GM18907 (cell line): Measurements from ENCODE around the gene TTLL9.
"Not testable (repeated sequence)": the region's sequence is repeated elsewhere in the genome, so short reads cannot be mapped to it uniquely, and the experiment has no call there.

Experiments
- ATAC-seq: cut with Tn5 transposase; IDR thresholded peaks from one replicate; pipeline ENCODE4 v1.9.1; 2021; ENCODE audit warnings: mild to moderate bottlenecking, moderate library complexity; ENCODE audit not compliant: unreplicated experiment

Gene TTLL9

GRCh38 chr20:31869942-31870725 lies at the start of gene TTLL9, which contains the start of gene DUSP15:
Gene TTLL9, plus strand, starts transcription at chr20:31870634. Its CDS starts 493 bp downstream, at chr20:31871127.
Gene DUSP15, minus strand, starts transcription at chr20:31870527. Its CDS starts 190 bp downstream, at chr20:31870337.
- ATAC-seq: no peak

GRCh38 chr20:31821427-31821826 lies 49.0 kb upstream of the TTLL9 start:
- no peak for ATAC-seq

- ATAC-seq: no peak
Measured at GRCh38 chr20:31822421-31823330, 47.8 kb upstream of the TTLL9 start.

- ATAC-seq: no peak
Measured at GRCh38 chr20:31823360-31824124, 46.9 kb upstream of the TTLL9 start.

- ATAC-seq: no peak
Measured at GRCh38 chr20:31824125-31824485, 46.3 kb upstream of the TTLL9 start.

GRCh38 chr20:31824554-31825313 lies 45.7 kb upstream of the TTLL9 start:
- no peak for ATAC-seq

- no peak for ATAC-seq
Measured at GRCh38 chr20:31826074-31826473, 44.4 kb upstream of the TTLL9 start.

GRCh38 chr20:31827059-31827458 lies 43.4 kb upstream of the TTLL9 start:
- no peak for ATAC-seq

GRCh38 chr20:31828016-31828415 lies 42.4 kb upstream of the TTLL9 start:
- ATAC-seq: not testable (repeated sequence)

GRCh38 chr20:31829731-31830130 lies 40.7 kb upstream of the TTLL9 start:
- no peak for ATAC-seq

- ATAC-seq: no peak
Measured at GRCh38 chr20:31830406-31830981, 39.9 kb upstream of the TTLL9 start.

- no peak for ATAC-seq
Measured at GRCh38 chr20:31831211-31831610, 39.2 kb upstream of the TTLL9 start.

GRCh38 chr20:31831771-31832306 lies 38.6 kb upstream of the TTLL9 start:
- no peak for ATAC-seq

GRCh38 chr20:31833130-31833930 lies 37.1 kb upstream of the TTLL9 start:
- no peak for ATAC-seq

GRCh38 chr20:31833931-31834521 lies 36.4 kb upstream of the TTLL9 start:
- ATAC-seq: no peak

GRCh38 chr20:31835554-31835953 lies 34.9 kb upstream of the TTLL9 start:
- ATAC-seq: peak; percentile 12

GRCh38 chr20:31835977-31836852 lies 34.2 kb upstream of the TTLL9 start:
- peak; percentile 90 for ATAC-seq
